ENCODE data around the gene SERPINF2. TPM values are rescaled to one million over a fixed set of nuclear protein-coding genes. Genes with fewer than 3 reads are reported as not detected.
A peak's percentile ranks its signal among the peaks of the same experiment; 100 is the strongest.

SERPINF2 gene
- total and polyA plus RNA-seq, 2 experiments from 2014 or later: 0.66 to 1.2 TPM

DNA sequence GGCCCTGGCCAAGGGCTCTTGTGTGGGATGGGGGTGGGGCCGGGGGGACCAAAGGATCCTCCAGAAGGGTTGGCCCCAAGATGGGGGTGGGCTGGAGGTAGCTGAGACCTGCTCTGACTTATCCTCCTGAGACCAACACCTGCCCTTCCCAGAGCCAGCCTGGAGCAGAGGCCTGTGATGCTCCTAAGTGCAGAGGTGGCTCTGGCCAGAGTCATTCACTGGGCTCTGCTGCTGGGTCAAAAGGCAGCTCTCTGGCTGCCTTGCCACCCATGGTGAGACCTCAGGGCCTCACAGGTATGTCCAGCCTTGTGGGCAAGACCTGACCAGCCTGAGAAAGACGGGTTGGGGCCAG lies 393 bp downstream of the SERPINF2 start (continued):
- TF ChIP-seq POLR2AphosphoS5 (IDR thresholded peaks at IDR 0.05; ENCODE audit: low read depth) (no peak), EZH2phosphoT487 (IDR thresholded peaks at IDR 0.05; ENCODE audit: unreplicated experiment) (no peak), JUNB (IDR thresholded peaks at IDR 0.05; ENCODE audit: unreplicated experiment) (no peak)

DNA sequence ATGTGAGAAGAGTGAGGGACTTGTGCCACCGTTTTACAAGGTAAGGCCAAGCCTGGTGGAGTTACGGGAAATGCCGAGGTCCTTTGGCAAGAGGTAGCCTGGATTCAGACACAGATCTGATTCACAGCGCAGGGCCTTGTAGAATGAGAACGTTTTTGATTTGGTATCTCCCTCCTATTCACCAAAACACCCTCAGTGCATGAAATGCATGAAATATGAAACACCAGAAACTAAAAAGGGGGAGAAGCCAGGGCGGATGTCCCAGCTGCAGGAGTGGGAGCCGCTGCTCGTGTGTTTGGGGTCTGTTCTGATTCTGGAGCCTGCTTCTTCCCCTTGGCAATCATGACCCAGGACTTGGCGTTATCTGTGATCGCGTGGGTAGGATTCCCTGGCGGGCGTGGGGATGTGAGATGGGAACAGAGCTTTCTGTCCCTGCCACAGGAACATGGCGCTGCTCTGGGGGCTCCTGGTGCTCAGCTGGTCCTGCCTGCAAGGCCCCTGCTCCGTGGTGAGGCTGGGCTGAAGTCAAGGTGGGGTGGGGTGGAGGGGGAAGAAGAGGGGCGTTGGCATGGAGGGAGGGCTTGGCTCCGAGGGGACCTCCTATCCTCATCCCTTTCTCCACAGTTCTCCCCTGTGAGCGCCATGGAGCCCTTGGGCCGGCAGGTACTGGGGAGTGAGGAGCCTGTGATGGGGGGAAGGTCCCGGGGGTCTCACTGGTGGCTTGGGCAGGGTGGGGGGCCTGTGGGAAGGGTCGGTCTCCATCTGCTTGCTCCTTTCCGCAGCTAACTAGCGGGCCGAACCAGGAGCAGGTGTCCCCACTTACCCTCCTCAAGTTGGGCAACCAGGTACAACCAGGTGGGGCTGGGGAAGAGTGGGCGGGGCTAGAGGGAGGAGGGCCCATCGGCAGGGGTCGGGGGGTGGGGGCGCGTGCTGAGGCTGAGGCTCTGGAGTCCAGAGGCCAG lies 2.2 kb downstream of the SERPINF2 start:
- no peaks in the 10 kb centered on the region for H3K36me3 Mint-ChIP-seq (ENCODE audit: low read depth)

GRCh38 chr17:1745513-1746020 lies 2.9 kb downstream of the SERPINF2 start:
- Histone ChIP-seq H3K4me1 (ENCODE audit: insufficient read depth) (no peaks in the 10 kb centered on the region), H3F3A (replicated peaks; ENCODE audit: low read depth) (no peaks in the 10 kb centered on the region; the same call in 1 of the 2 replicates), H3K79me2 (replicated peaks; ENCODE audit: insufficient read depth) (no peaks in the 10 kb centered on the region), H3K4me2 (no peak overlapping the region), H3K4me3 (no peak overlapping the region), H3K36me3 (ENCODE audit: insufficient read depth) (no peaks in the 10 kb centered on the region), H3K27me3 (ENCODE audit: insufficient read depth) (no peaks in the 10 kb centered on the region), H4K20me1 (replicated peaks; ENCODE audit: insufficient read depth) (no peaks in the 10 kb centered on the region), H2AFZ (no peak overlapping the region), H3K9me2 (ENCODE audit: insufficient read depth) (no peaks in the 10 kb centered on the region), H3K27ac (ENCODE audit: low read depth) (no peak overlapping the region)
- Mint-ChIP-seq H3K9me3 (peaks cover 14% of the 10 kb centered on the region; the same call in 2 of the 3 replicates), H3K36me3 (ENCODE audit: low read depth) (no peaks in the 10 kb centered on the region), H3K4me3 (no peak overlapping the region), H3K27me3 (ENCODE audit: insufficient read depth, low read depth, poor library complexity) (peaks cover 8% of the 10 kb centered on the region), H3K27ac (no peak overlapping the region), H3K4me1 (peaks cover 2% of the 10 kb centered on the region; the same call in 1 of the 3 replicates)
- DNase-seq (ENCODE audit: low spot score): no peak
- ATAC-seq: no peak
- TF ChIP-seq, protein P1, sequence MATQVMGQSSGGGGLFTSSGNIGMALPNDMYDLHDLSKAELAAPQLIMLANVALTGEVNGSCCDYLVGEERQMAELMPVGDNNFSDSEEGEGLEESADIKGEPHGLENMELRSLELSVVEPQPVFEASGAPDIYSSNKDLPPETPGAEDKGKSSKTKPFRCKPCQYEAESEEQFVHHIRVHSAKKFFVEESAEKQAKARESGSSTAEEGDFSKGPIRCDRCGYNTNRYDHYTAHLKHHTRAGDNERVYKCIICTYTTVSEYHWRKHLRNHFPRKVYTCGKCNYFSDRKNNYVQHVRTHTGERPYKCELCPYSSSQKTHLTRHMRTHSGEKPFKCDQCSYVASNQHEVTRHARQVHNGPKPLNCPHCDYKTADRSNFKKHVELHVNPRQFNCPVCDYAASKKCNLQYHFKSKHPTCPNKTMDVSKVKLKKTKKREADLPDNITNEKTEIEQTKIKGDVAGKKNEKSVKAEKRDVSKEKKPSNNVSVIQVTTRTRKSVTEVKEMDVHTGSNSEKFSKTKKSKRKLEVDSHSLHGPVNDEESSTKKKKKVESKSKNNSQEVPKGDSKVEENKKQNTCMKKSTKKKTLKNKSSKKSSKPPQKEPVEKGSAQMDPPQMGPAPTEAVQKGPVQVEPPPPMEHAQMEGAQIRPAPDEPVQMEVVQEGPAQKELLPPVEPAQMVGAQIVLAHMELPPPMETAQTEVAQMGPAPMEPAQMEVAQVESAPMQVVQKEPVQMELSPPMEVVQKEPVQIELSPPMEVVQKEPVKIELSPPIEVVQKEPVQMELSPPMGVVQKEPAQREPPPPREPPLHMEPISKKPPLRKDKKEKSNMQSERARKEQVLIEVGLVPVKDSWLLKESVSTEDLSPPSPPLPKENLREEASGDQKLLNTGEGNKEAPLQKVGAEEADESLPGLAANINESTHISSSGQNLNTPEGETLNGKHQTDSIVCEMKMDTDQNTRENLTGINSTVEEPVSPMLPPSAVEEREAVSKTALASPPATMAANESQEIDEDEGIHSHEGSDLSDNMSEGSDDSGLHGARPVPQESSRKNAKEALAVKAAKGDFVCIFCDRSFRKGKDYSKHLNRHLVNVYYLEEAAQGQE (IDR thresholded peaks at IDR 0.05; ENCODE audit: unreplicated experiment): no peak
- no peak for TF ChIP-seq ZNF331 (CRISPR knock-in tag; IDR thresholded peaks at IDR 0.05; ENCODE audit: low read depth)
- TF ChIP-seq STAT1 (IDR thresholded peaks at IDR 0.05; ENCODE audit: unreplicated experiment): no peak
- TF ChIP-seq ZNF114 (CRISPR knock-in tag; IDR thresholded peaks at IDR 0.05): no peak
- TF ChIP-seq JUNB (IDR thresholded peaks at IDR 0.05; ENCODE audit: unreplicated experiment): no peak
- TF ChIP-seq, protein P2, sequence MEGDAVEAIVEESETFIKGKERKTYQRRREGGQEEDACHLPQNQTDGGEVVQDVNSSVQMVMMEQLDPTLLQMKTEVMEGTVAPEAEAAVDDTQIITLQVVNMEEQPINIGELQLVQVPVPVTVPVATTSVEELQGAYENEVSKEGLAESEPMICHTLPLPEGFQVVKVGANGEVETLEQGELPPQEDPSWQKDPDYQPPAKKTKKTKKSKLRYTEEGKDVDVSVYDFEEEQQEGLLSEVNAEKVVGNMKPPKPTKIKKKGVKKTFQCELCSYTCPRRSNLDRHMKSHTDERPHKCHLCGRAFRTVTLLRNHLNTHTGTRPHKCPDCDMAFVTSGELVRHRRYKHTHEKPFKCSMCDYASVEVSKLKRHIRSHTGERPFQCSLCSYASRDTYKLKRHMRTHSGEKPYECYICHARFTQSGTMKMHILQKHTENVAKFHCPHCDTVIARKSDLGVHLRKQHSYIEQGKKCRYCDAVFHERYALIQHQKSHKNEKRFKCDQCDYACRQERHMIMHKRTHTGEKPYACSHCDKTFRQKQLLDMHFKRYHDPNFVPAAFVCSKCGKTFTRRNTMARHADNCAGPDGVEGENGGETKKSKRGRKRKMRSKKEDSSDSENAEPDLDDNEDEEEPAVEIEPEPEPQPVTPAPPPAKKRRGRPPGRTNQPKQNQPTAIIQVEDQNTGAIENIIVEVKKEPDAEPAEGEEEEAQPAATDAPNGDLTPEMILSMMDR (conservative IDR thresholded peaks at IDR 0.05; ENCODE audit: low read depth in 2 of 2): no peak
- TF ChIP-seq POLR2AphosphoS5 (IDR thresholded peaks at IDR 0.05; ENCODE audit: low read depth): no peak

More for the DNA sequence above, 2.2 kb downstream of the SERPINF2 start:
- peaks cover 14% of the 10 kb centered on the region; the same call in 2 of the 3 replicates for H3K9me3 Mint-ChIP-seq
- TF ChIP-seq ZNF331 (CRISPR knock-in tag; IDR thresholded peaks at IDR 0.05; ENCODE audit: low read depth) (no peak), ZNF114 (CRISPR knock-in tag; IDR thresholded peaks at IDR 0.05) (no peak), CREB1 (CRISPR knock-in tag; IDR thresholded peaks at IDR 0.05; ENCODE audit: low read depth) (no peak), POLR2AphosphoS5 (IDR thresholded peaks at IDR 0.05; ENCODE audit: low read depth) (no peak)
- TF ChIP-seq, protein P1 (IDR thresholded peaks at IDR 0.05; ENCODE audit: unreplicated experiment): no peak
- H3K27ac ChIP-seq (ENCODE audit: low read depth): no peak overlapping the region
- H3K36me3 ChIP-seq (ENCODE audit: insufficient read depth): no peaks in the 10 kb centered on the region
- H3K79me2 ChIP-seq (replicated peaks; ENCODE audit: insufficient read depth): no peaks in the 10 kb centered on the region
- DNase-seq (ENCODE audit: low spot score) (no peak), ATAC-seq (peak; percentile 21)
- H3F3A ChIP-seq (replicated peaks; ENCODE audit: low read depth): no peaks in the 10 kb centered on the region; the same call in 1 of the 2 replicates
- H2AFZ ChIP-seq: no peak overlapping the region; the same call in 1 of the 2 replicates
- no peaks in the 10 kb centered on the region for H3K9me2 ChIP-seq (ENCODE audit: insufficient read depth)
- no peaks in the 10 kb centered on the region for H3K27me3 ChIP-seq (ENCODE audit: insufficient read depth)
- no peaks in the 10 kb centered on the region for H3K4me1 ChIP-seq (ENCODE audit: insufficient read depth)
- peaks cover 2% of the 10 kb centered on the region; the same call in 1 of the 3 replicates for H3K4me1 Mint-ChIP-seq
- H3K4me3 ChIP-seq: no peak overlapping the region
- H3K4me3 Mint-ChIP-seq: no peak overlapping the region
- no peaks in the 10 kb centered on the region for H4K20me1 ChIP-seq (replicated peaks; ENCODE audit: insufficient read depth)
- no peak overlapping the region for H3K4me2 ChIP-seq
- H3K27me3 Mint-ChIP-seq (ENCODE audit: insufficient read depth, low read depth, poor library complexity): peaks cover 6% of the 10 kb centered on the region
- H3K27ac Mint-ChIP-seq: no peak overlapping the region

All from GM23338 (cell line).